ENCODE data around the gene RFX2. TPM values are rescaled to one million over a fixed set of nuclear protein-coding genes. Genes with fewer than 3 reads are reported as not detected.

The RFX2 gene
- total and polyA plus RNA-seq, 10 of the 15 experiments (the other 5 are each of a cell fraction or from before 2014, with no cell fraction given) = 3.2 to 9.8 (median 4.7) TPM

DNA sequence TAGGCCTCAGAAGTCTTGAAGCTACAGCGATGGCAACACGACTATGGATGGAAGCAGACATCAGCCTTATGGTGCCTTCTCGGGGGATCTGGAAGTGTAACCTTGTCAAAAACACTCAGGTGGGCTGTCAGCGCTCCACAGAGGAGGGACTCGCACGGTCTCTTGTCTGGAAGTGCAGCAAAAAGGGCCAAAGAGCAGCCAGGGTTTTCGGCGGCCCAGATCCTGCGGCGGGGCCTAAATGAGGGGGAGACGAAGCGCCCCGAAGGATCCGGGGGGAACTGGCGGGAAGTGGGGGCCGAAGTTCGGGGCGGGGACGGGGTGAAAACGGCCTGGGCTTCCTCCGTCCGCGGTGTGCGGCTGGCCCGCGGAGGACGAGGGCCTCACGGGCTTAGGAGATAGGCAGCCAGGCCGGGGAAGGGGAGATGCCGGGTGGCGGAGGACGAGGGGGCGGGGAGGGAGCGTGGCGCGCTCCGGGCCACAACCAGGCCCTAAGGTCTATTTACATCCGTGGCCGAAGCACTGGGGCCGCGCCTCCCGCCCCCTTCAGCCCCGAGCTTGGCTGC, 133.0 kb downstream of the RFX2 start:
- peak overlapping the region; percentile 90 for H3K4me3 ChIP-seq
- peak overlapping the region; percentile 90 for H3K4me2 ChIP-seq (ENCODE audit: control insufficient read depth, insufficient read depth)
- peak overlapping the region; percentile 90 for H3K9ac ChIP-seq (ENCODE audit: control insufficient read depth, insufficient read depth, low read length)
- H3K79me2 ChIP-seq (ENCODE audit: control insufficient read depth, insufficient read depth, low read length) = peaks cover 71% of the 10 kb centered on the region
- BruUV-seq (replicated peaks) = no TSS peak
- no peak for DNase-seq (ENCODE audit: low read depth, low spot score)
- ATAC-seq = peak; percentile 11
- CTCF ChIA-PET = interaction anchor here (0.9 to 6.7 kb wide), 5 partner anchors 9 to 149 kb away, joined by 3 to 58 read pairs (median 4); partner anchors contain the start of gene NDUFA11
- POLR2A ChIA-PET = interaction anchor here (0.7 to 3.1 kb wide), 2 partner anchors 9 to 447 kb away, joined by 3 to 18 read pairs; partner anchors contain the start of gene KHSRP
- in situ Hi-C loops (cut with MboI) = no loop called here
- peak overlapping the region; percentile 24 for H3K27ac ChIP-seq (ENCODE audit: control insufficient read depth, insufficient read depth)
- no peaks in the 10 kb centered on the region for H3K9me3 ChIP-seq (replicated peaks; ENCODE audit: control insufficient read depth, insufficient read depth, low read length)
- WGBS (ENCODE audit: insufficient coverage, insufficient replicate concordance, low lambda C conversion rate, missing lambda C conversion rate) = 0% methylated on average over 19 of the region's 43 CpGs
- peak overlapping the region; percentile 45; the same call in 1 of the 2 replicates for H2AFZ ChIP-seq (ENCODE audit: control insufficient read depth, low read depth, low read length)
- intact Hi-C loops (cut with micrococcal nuclease; ENCODE audit: unreplicated experiment) = no loop called here
- H4K20me1 ChIP-seq (ENCODE audit: control insufficient read depth, insufficient read depth) = peaks cover 12% of the 10 kb centered on the region; the same call in 1 of the 2 replicates
- TF ChIP-seq, protein P1, sequence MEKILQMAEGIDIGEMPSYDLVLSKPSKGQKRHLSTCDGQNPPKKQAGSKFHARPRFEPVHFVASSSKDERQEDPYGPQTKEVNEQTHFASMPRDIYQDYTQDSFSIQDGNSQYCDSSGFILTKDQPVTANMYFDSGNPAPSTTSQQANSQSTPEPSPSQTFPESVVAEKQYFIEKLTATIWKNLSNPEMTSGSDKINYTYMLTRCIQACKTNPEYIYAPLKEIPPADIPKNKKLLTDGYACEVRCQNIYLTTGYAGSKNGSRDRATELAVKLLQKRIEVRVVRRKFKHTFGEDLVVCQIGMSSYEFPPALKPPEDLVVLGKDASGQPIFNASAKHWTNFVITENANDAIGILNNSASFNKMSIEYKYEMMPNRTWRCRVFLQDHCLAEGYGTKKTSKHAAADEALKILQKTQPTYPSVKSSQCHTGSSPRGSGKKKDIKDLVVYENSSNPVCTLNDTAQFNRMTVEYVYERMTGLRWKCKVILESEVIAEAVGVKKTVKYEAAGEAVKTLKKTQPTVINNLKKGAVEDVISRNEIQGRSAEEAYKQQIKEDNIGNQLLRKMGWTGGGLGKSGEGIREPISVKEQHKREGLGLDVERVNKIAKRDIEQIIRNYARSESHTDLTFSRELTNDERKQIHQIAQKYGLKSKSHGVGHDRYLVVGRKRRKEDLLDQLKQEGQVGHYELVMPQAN (conservative IDR thresholded peaks at IDR 0.05) = peak; percentile 41; the same call in 1 of the 2 replicates
- TF ChIP-seq ZBED1 (IDR thresholded peaks at IDR 0.05; ENCODE audit: borderline replicate concordance) (no peak), ZNF384 (IDR thresholded peaks at IDR 0.05; ENCODE audit: borderline replicate concordance, low read depth, low read length) (no peak), KAT2A (conservative IDR thresholded peaks at IDR 0.05; ENCODE audit: control insufficient read depth, low read depth, low read length) (no peak), JUNB (IDR thresholded peaks at IDR 0.05) (no peak), SREBF1 (IDR thresholded peaks at IDR 0.05; ENCODE audit: low read length) (no peak)
- H3K27me3 ChIP-seq (replicated peaks in 1 of 2; ENCODE audit: control insufficient read depth in 2 of 2, insufficient read depth in 2 of 2, low read length in 1 of 2) = no peaks in the 10 kb centered on the region
- peaks cover 21% of the 10 kb centered on the region for H3K4me1 ChIP-seq (ENCODE audit: control insufficient read depth, insufficient read depth, low read length)
- FAIRE-seq = no peak
- peaks cover 4 to 11% of the 10 kb centered on the region in 2 experiments for H3K36me3 ChIP-seq (ENCODE audit: control insufficient read depth in 2 of 2, insufficient read depth in 2 of 2, low read length in 1 of 2)
- RAD21 ChIA-PET (ENCODE audit: unreplicated experiment) = interaction anchor here (1.2 to 3.9 kb wide), 2 partner anchors 9 to 26 kb away, joined by 4 to 18 read pairs; no protein-coding TSS in a partner anchor
- SMC1A ChIA-PET (ENCODE audit: uncharacterized antibody, unreplicated experiment) = interaction anchor here (1.0 to 4.4 kb wide), 5 partner anchors 9 to 228 kb away, joined by 3 to 13 read pairs (median 4); no protein-coding TSS in a partner anchor
